ENCODE measurements around the gene SLC16A13.
A peak's percentile ranks its signal among the peaks of the same experiment; 100 is the strongest.

Gene SLC16A13

DNA sequence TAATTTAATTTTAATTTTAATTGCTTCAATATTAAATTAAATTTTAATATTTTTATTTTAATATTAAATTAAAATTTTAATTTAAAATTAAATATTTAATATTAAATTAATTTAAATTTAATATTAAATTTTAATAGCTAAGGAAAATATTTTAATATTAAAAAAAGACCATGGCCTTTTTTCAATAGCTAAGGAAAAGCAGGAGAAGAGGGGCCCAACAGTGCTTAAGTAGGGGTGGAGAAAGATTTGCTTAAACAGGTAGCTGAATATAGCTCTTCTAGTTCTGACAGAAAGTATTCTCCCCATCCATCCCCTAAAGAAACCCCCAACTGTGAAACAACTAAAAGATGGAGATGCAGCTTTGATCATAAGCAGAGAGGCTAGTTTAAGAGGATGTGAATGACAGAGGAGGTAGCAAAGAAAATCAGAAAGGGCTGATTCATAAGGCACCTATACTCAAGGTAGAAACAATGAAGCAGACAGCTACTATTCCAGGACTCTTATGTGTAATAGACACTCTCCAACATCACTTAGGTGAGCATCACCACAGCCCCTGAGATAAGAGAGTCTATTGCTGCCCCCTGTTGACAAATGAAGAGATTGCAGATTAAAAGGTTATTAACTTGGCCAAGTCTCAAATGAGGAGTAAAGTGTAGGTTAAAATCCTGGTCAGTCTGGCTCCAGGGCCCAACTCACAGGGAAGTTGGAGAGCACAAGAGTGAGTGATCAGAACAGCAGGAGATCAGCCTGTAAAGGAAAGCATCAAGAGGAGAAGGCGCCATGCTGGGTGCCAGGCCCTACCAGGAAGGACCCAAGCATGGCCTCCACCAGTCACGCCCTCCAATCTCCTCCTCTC is 31.2 kb upstream of the SLC16A13 start:
- Histone ChIP-seq H3K27ac (no peak overlapping the region), H3K4me2 (ENCODE audit: low read length) (no peak overlapping the region), H3K27me3 (ENCODE audit: control insufficient read depth, insufficient read depth, low read length) (no peaks in the 10 kb centered on the region), H3K9me3 (ENCODE audit: control insufficient read depth, low read length) (no peaks in the 10 kb centered on the region), H3K4me1 (no peaks in the 10 kb centered on the region), H3K79me2 (peaks cover 3% of the 10 kb centered on the region), H3K4me3 (ENCODE audit: low read depth, low read length) (no peak overlapping the region), H2AFZ (no peak overlapping the region), H3K36me3 (ENCODE audit: control insufficient read depth, insufficient read depth, low read length) (no peaks in the 10 kb centered on the region), H3K9ac (no peak overlapping the region)
- TF ChIP-seq, protein P1, sequence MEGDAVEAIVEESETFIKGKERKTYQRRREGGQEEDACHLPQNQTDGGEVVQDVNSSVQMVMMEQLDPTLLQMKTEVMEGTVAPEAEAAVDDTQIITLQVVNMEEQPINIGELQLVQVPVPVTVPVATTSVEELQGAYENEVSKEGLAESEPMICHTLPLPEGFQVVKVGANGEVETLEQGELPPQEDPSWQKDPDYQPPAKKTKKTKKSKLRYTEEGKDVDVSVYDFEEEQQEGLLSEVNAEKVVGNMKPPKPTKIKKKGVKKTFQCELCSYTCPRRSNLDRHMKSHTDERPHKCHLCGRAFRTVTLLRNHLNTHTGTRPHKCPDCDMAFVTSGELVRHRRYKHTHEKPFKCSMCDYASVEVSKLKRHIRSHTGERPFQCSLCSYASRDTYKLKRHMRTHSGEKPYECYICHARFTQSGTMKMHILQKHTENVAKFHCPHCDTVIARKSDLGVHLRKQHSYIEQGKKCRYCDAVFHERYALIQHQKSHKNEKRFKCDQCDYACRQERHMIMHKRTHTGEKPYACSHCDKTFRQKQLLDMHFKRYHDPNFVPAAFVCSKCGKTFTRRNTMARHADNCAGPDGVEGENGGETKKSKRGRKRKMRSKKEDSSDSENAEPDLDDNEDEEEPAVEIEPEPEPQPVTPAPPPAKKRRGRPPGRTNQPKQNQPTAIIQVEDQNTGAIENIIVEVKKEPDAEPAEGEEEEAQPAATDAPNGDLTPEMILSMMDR (IDR thresholded peaks at IDR 0.05) = peak; percentile 75

- H3K4me1 ChIP-seq = peaks cover 6% of the 10 kb centered on the region
- TF ChIP-seq, protein P1 (IDR thresholded peaks at IDR 0.05) = no peak
Observed at GRCh38 chr17:7005716-7006115, 30.1 kb upstream of the SLC16A13 start.

DNA sequence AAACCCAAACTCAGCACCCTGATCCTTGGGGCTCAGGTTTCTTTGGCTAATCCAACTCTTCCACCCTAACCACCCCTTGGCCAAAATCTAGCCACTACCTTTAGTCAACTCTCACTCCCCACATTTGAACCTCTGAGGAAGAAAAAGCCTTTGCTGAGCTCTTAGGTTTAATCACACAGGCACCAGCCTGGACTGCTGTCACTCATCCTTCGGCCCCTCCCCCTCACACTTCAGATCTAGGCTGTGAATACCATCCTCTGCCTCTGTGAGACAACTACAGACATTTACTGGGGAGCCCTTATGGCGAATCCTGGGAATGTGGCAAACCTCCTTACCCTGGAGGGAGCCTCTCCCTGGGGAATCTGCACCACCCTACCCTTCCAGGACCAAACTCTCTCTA is 28.7 kb upstream of the SLC16A13 start:
- Histone ChIP-seq H3K9me3 (ENCODE audit: control insufficient read depth, low read length) (no peaks in the 10 kb centered on the region), H3K27ac (no peak overlapping the region), H3K4me2 (ENCODE audit: low read length) (no peak overlapping the region), H3K4me3 (ENCODE audit: low read depth, low read length) (no peak overlapping the region), H2AFZ (no peak overlapping the region), H3K27me3 (ENCODE audit: control insufficient read depth, insufficient read depth, low read length) (no peaks in the 10 kb centered on the region), H3K36me3 (ENCODE audit: control insufficient read depth, insufficient read depth, low read length) (no peaks in the 10 kb centered on the region), H3K9ac (no peak overlapping the region), H3K4me1 (peaks cover 13% of the 10 kb centered on the region), H3K79me2 (peaks cover 26% of the 10 kb centered on the region)
- TF ChIP-seq, protein P1 (IDR thresholded peaks at IDR 0.05) = no peak

More at GRCh38 chr17:7005716-7006115, 30.1 kb upstream of the SLC16A13 start:
- H3K36me3 ChIP-seq (ENCODE audit: control insufficient read depth, insufficient read depth, low read length) = no peaks in the 10 kb centered on the region
- no peak overlapping the region for H3K9ac ChIP-seq
- no peak overlapping the region for H2AFZ ChIP-seq
- no peak overlapping the region for H3K27ac ChIP-seq
- no peak overlapping the region for H3K4me2 ChIP-seq (ENCODE audit: low read length)
- H3K9me3 ChIP-seq (ENCODE audit: control insufficient read depth, low read length) = no peaks in the 10 kb centered on the region
- H3K79me2 ChIP-seq = peaks cover 11% of the 10 kb centered on the region
- no peaks in the 10 kb centered on the region for H3K27me3 ChIP-seq (ENCODE audit: control insufficient read depth, insufficient read depth, low read length)
- H3K4me3 ChIP-seq (ENCODE audit: low read depth, low read length) = no peak overlapping the region

GRCh38 chr17:7010523-7010922 is 25.3 kb upstream of the SLC16A13 start:
- Histone ChIP-seq H3K27ac (no peak overlapping the region), H3K4me2 (ENCODE audit: low read length) (peak overlapping the region; percentile 89), H3K79me2 (peaks cover 27% of the 10 kb centered on the region), H3K27me3 (ENCODE audit: control insufficient read depth, insufficient read depth, low read length) (no peaks in the 10 kb centered on the region), H3K4me3 (ENCODE audit: low read depth, low read length) (no peak overlapping the region), H3K4me1 (peaks cover 23% of the 10 kb centered on the region), H3K36me3 (ENCODE audit: control insufficient read depth, insufficient read depth, low read length) (no peaks in the 10 kb centered on the region), H3K9ac (no peak overlapping the region), H2AFZ (no peak overlapping the region), H3K9me3 (ENCODE audit: control insufficient read depth, low read length) (no peaks in the 10 kb centered on the region)
- TF ChIP-seq, protein P1 (IDR thresholded peaks at IDR 0.05) = no peak

GRCh38 chr17:7011415-7011814 is 24.4 kb upstream of the SLC16A13 start:
- Histone ChIP-seq H3K27me3 (ENCODE audit: control insufficient read depth, insufficient read depth, low read length) (no peaks in the 10 kb centered on the region), H3K9ac (no peak overlapping the region), H3K4me3 (ENCODE audit: low read depth, low read length) (peak overlapping the region; percentile 91), H3K36me3 (ENCODE audit: control insufficient read depth, insufficient read depth, low read length) (no peaks in the 10 kb centered on the region), H3K4me2 (ENCODE audit: low read length) (peak overlapping the region; percentile 89), H3K27ac (no peak overlapping the region), H3K9me3 (ENCODE audit: control insufficient read depth, low read length) (no peaks in the 10 kb centered on the region), H3K79me2 (peaks cover 27% of the 10 kb centered on the region), H3K4me1 (peaks cover 24% of the 10 kb centered on the region), H2AFZ (no peak overlapping the region)
- TF ChIP-seq, protein P1 (IDR thresholded peaks at IDR 0.05) = no peak

All from parathyroid adenoma (tissue), 2 donors.